ENCODE measurements around the gene CAT.

Gene CAT

GRCh38 chr11:34447044-34447443, 8.3 kb downstream of the CAT start:
- Histone ChIP-seq H3K4me1 (ENCODE audit: insufficient read depth, insufficient read length) (no peaks in the 10 kb centered on the region), H3K9me3 (ENCODE audit: insufficient read depth, low read length) (no peaks in the 10 kb centered on the region), H3K36me3 (ENCODE audit: insufficient read depth, insufficient read length, low read length) (no peaks in the 10 kb centered on the region), H3K4me3 (ENCODE audit: insufficient read length, low read depth) (no peak overlapping the region), H3K9ac (ENCODE audit: insufficient read length, low read depth) (no peak overlapping the region), H3K27me3 (ENCODE audit: insufficient read depth, insufficient read length) (no peaks in the 10 kb centered on the region)
- no peak for TF ChIP-seq SUZ12 (IDR thresholded peaks at IDR 0.05; ENCODE audit: extremely low read depth, insufficient read depth, insufficient read length)
- TF ChIP-seq ZNF274 (IDR thresholded peaks at IDR 0.05; ENCODE audit: low read depth, low read length), result no peak
- no peak for TF ChIP-seq YY1 (IDR thresholded peaks at IDR 0.05; ENCODE audit: insufficient read depth, insufficient read length)
- DNase-seq (ENCODE audit: low read depth, low spot score), result no peak

DNA sequence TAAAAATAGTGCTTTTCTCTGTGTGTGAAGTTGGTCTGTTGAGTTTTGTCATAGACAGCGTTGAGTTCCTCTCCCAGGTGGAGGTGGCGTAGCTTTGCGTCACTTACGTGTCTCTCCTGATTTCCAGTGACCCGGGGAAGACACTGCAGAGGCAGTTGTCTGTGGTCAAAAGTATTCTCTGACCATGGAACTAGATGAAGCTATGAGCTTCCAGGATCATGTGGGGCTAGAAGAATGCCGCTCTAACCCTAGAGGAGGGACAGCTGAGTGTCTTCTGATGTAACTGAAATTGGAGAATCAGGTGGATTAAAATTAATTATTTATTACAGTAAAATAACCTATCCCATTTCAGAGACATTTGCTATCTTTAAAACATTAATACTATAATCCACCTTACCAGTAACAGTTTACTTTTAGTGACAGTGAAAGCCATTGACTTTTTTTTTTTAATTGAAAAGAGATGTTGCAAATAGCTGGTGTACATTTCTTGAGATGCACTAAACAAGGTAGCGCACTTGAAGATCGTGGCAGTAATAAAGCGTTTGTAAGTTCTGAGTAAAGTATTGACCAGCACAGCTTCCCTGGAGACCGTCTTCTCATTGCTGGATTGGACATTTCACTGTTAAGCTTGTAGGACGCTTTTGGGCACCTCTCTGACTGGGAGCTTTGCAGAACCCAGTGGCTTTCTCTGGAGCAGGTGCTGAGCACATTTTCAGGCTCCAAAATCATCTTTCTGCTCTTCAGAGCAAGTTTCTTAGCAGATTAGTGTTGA, 9.7 kb downstream of the CAT start:
- no peak overlapping the region for H3K9ac ChIP-seq (ENCODE audit: insufficient read length, low read depth)
- TF ChIP-seq ZNF274 (IDR thresholded peaks at IDR 0.05; ENCODE audit: low read depth, low read length), result no peak
- no peak for TF ChIP-seq SUZ12 (IDR thresholded peaks at IDR 0.05; ENCODE audit: extremely low read depth, insufficient read depth, insufficient read length)
- no peak for TF ChIP-seq YY1 (IDR thresholded peaks at IDR 0.05; ENCODE audit: insufficient read depth, insufficient read length)
- no peaks in the 10 kb centered on the region for H3K27me3 ChIP-seq (ENCODE audit: insufficient read depth, insufficient read length)
- no peaks in the 10 kb centered on the region for H3K4me1 ChIP-seq (ENCODE audit: insufficient read depth, insufficient read length)
- no peak for DNase-seq (ENCODE audit: low read depth, low spot score)
- no peak overlapping the region for H3K4me3 ChIP-seq (ENCODE audit: insufficient read length, low read depth)
- no peaks in the 10 kb centered on the region for H3K9me3 ChIP-seq (ENCODE audit: insufficient read depth, low read length)
- no peaks in the 10 kb centered on the region for H3K36me3 ChIP-seq (ENCODE audit: insufficient read depth, insufficient read length, low read length)

- no peak overlapping the region for H3K4me3 ChIP-seq (ENCODE audit: insufficient read length, low read depth)
- no peaks in the 10 kb centered on the region for H3K9me3 ChIP-seq (ENCODE audit: insufficient read depth, low read length)
- no peaks in the 10 kb centered on the region for H3K27me3 ChIP-seq (ENCODE audit: insufficient read depth, insufficient read length)
- no peaks in the 10 kb centered on the region for H3K4me1 ChIP-seq (ENCODE audit: insufficient read depth, insufficient read length)
- no peak for TF ChIP-seq YY1 (IDR thresholded peaks at IDR 0.05; ENCODE audit: insufficient read depth, insufficient read length)
- TF ChIP-seq ZNF274 (IDR thresholded peaks at IDR 0.05; ENCODE audit: low read depth, low read length), result no peak
- TF ChIP-seq SUZ12 (IDR thresholded peaks at IDR 0.05; ENCODE audit: extremely low read depth, insufficient read depth, insufficient read length), result no peak
- H3K36me3 ChIP-seq (ENCODE audit: insufficient read depth, insufficient read length, low read length), result no peaks in the 10 kb centered on the region
- no peak for DNase-seq (ENCODE audit: low read depth, low spot score)
- H3K9ac ChIP-seq (ENCODE audit: insufficient read length, low read depth), result no peak overlapping the region
Measured at GRCh38 chr11:34449013-34449412, 10.3 kb downstream of the CAT start.

DNA sequence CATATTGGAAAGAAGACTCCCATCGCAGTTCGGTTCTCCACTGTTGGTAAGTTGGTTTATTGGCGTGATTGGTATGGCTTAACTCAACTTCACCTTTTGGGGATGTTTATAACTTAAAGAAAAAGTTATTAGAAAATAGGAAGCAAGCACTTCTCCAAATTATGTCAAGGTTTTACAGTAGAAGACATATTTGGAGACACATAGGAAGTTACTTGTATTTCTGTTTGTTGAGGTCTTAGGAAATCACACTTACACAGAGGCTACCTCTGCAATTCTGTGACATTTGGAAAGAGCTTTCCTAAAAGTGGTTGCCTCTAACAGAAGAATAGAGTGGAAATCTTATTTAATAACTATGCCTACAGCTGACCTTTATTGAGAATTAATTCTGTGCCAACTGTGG, 12.3 kb downstream of the CAT start:
- H3K36me3 ChIP-seq (ENCODE audit: insufficient read depth, insufficient read length, low read length), result no peaks in the 10 kb centered on the region
- DNase-seq (ENCODE audit: low read depth, low spot score), result no peak

GRCh38 chr11:34454308-34455032, 15.7 kb downstream of the CAT start:
- no peaks in the 10 kb centered on the region for H3K4me1 ChIP-seq (ENCODE audit: insufficient read depth, insufficient read length)
- no peaks in the 10 kb centered on the region for H3K36me3 ChIP-seq (ENCODE audit: insufficient read depth, insufficient read length, low read length)
- no peak overlapping the region for H3K9ac ChIP-seq (ENCODE audit: insufficient read length, low read depth)
- no peaks in the 10 kb centered on the region for H3K27me3 ChIP-seq (ENCODE audit: insufficient read depth, insufficient read length)
- no peak for DNase-seq (ENCODE audit: low read depth, low spot score)
- no peak overlapping the region for H3K4me3 ChIP-seq (ENCODE audit: insufficient read length, low read depth)
- no peaks in the 10 kb centered on the region for H3K9me3 ChIP-seq (ENCODE audit: insufficient read depth, low read length)
- no peak for TF ChIP-seq SUZ12 (IDR thresholded peaks at IDR 0.05; ENCODE audit: extremely low read depth, insufficient read depth, insufficient read length)
- no peak for TF ChIP-seq ZNF274 (IDR thresholded peaks at IDR 0.05; ENCODE audit: low read depth, low read length)
- TF ChIP-seq YY1 (IDR thresholded peaks at IDR 0.05; ENCODE audit: insufficient read depth, insufficient read length), result no peak

More for the DNA sequence above, 12.3 kb downstream of the CAT start:
- H3K27me3 ChIP-seq (ENCODE audit: insufficient read depth, insufficient read length), result no peaks in the 10 kb centered on the region
- H3K9me3 ChIP-seq (ENCODE audit: insufficient read depth, low read length), result no peaks in the 10 kb centered on the region
- H3K4me3 ChIP-seq (ENCODE audit: insufficient read length, low read depth), result no peak overlapping the region
- TF ChIP-seq SUZ12 (IDR thresholded peaks at IDR 0.05; ENCODE audit: extremely low read depth, insufficient read depth, insufficient read length), result no peak
- no peak for TF ChIP-seq YY1 (IDR thresholded peaks at IDR 0.05; ENCODE audit: insufficient read depth, insufficient read length)
- TF ChIP-seq ZNF274 (IDR thresholded peaks at IDR 0.05; ENCODE audit: low read depth, low read length), result no peak
- H3K9ac ChIP-seq (ENCODE audit: insufficient read length, low read depth), result no peak overlapping the region
- no peaks in the 10 kb centered on the region for H3K4me1 ChIP-seq (ENCODE audit: insufficient read depth, insufficient read length)

GRCh38 chr11:34457607-34458006, 18.9 kb downstream of the CAT start:
- H3K27me3 ChIP-seq (ENCODE audit: insufficient read depth, insufficient read length), result no peaks in the 10 kb centered on the region
- H3K4me1 ChIP-seq (ENCODE audit: insufficient read depth, insufficient read length), result no peaks in the 10 kb centered on the region
- H3K9me3 ChIP-seq (ENCODE audit: insufficient read depth, low read length), result no peaks in the 10 kb centered on the region
- no peaks in the 10 kb centered on the region for H3K36me3 ChIP-seq (ENCODE audit: insufficient read depth, insufficient read length, low read length)
- no peak for DNase-seq (ENCODE audit: low read depth, low spot score)
- no peak for TF ChIP-seq SUZ12 (IDR thresholded peaks at IDR 0.05; ENCODE audit: extremely low read depth, insufficient read depth, insufficient read length)
- TF ChIP-seq YY1 (IDR thresholded peaks at IDR 0.05; ENCODE audit: insufficient read depth, insufficient read length), result no peak
- TF ChIP-seq ZNF274 (IDR thresholded peaks at IDR 0.05; ENCODE audit: low read depth, low read length), result no peak
- no peak overlapping the region for H3K4me3 ChIP-seq (ENCODE audit: insufficient read length, low read depth)
- no peak overlapping the region for H3K9ac ChIP-seq (ENCODE audit: insufficient read length, low read depth)

DNA sequence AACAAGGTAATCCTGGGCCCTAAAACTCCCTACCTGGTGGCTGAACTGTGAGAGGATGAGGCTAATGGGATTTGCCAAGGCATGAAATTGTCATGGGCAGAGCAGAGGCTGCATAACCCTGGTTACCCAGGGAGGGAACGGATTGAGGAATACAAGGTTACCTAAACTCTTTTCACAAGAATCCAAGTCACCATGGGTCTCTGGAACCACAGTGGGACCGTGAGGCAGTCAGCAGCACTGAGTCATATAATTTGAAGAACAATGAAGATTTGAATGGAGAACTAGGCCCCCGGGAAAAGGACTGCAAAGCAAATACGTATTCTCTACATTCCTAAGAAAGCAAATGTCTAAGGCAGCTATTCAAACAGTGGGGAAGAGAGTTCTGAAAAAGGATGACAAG, 19.8 kb downstream of the CAT start:
- no peak for TF ChIP-seq ZNF274 (IDR thresholded peaks at IDR 0.05; ENCODE audit: low read depth, low read length)
- TF ChIP-seq SUZ12 (IDR thresholded peaks at IDR 0.05; ENCODE audit: extremely low read depth, insufficient read depth, insufficient read length), result no peak
- no peak for TF ChIP-seq YY1 (IDR thresholded peaks at IDR 0.05; ENCODE audit: insufficient read depth, insufficient read length)
- no peaks in the 10 kb centered on the region for H3K36me3 ChIP-seq (ENCODE audit: insufficient read depth, insufficient read length, low read length)
- H3K4me1 ChIP-seq (ENCODE audit: insufficient read depth, insufficient read length), result no peaks in the 10 kb centered on the region

More for the DNA sequence above, 19.8 kb downstream of the CAT start:
- H3K4me3 ChIP-seq (ENCODE audit: insufficient read length, low read depth), result no peak overlapping the region
- H3K9ac ChIP-seq (ENCODE audit: insufficient read length, low read depth), result no peak overlapping the region
- peak; percentile 33 for DNase-seq (ENCODE audit: low read depth, low spot score)
- no peaks in the 10 kb centered on the region for H3K27me3 ChIP-seq (ENCODE audit: insufficient read depth, insufficient read length)
- H3K9me3 ChIP-seq (ENCODE audit: insufficient read depth, low read length), result no peaks in the 10 kb centered on the region

Measured in NT2/D1 (cell line).